Lung (tissue), 12 donors: Measurements from ENCODE around the gene TNN. TPM values are rescaled to one million over a fixed set of nuclear protein-coding genes. Genes with fewer than 3 reads are reported as not detected.

Experiments used
- ATAC-seq: fragments of 200-7000 bp; cut with Tn5 transposase; one replicate; pipeline ENCODE4 v1.9.1; 2020; ENCODE audit warnings: moderate number of reproducible peaks; ENCODE audit not compliant: insufficient read depth, low FRiP score
- DNase-seq, 3 donors: peaks; one replicate each; pipeline ENCODE4 v3.0.0-alpha.2; 2013 to 2017
- H3K27ac ChIP-seq, 2 donors: one replicate each; pipeline ENCODE4 v1.5.1; 2013; ENCODE audit warnings: mild to moderate bottlenecking in 2 of 2, moderate library complexity in 2 of 2, control low read depth in 1 of 2, inconsistent platforms in 1 of 2, low read depth in 1 of 2, low read length in 1 of 2
- H3K27me3 ChIP-seq, 3 donors: one replicate each; pipeline ENCODE4 v1.5.1; 2013; ENCODE audit warnings: low read length in 2 of 3; ENCODE audit not compliant: control insufficient read depth in 3 of 3, insufficient read depth in 3 of 3
- H3K36me3 ChIP-seq, 4 donors: one replicate each; pipeline ENCODE4 v1.5.1; 2013; ENCODE audit warnings: low read length in 4 of 4, mild to moderate bottlenecking in 1 of 4, moderate library complexity in 1 of 4; ENCODE audit not compliant: control insufficient read depth in 4 of 4, insufficient read depth in 4 of 4
- H3K4me1 ChIP-seq, 5 donors: one replicate each; pipeline ENCODE4 v1.5.1; 2013; ENCODE audit warnings: low read length in 5 of 5, mild to moderate bottlenecking in 2 of 5, moderate library complexity in 1 of 5; ENCODE audit not compliant: control insufficient read depth in 5 of 5, insufficient read depth in 5 of 5
- H3K4me3 ChIP-seq: one replicate; pipeline ENCODE4 v1.5.1; 2013; ENCODE audit warnings: mild to moderate bottlenecking, control low read depth, moderate library complexity
- H3K9ac ChIP-seq, 2 donors: one replicate each; pipeline ENCODE4 v1.5.1; 2013; ENCODE audit warnings: low read length in 2 of 2, control low read depth in 1 of 2; ENCODE audit not compliant: insufficient read depth in 1 of 2
- H3K9me3 ChIP-seq, 4 donors: one replicate each; pipeline ENCODE4 v1.5.1; 2013; ENCODE audit warnings: low read length in 3 of 4, mild to moderate bottlenecking in 1 of 4, moderate library complexity in 1 of 4; ENCODE audit not compliant: control insufficient read depth in 4 of 4, insufficient read depth in 3 of 4
- WGBS, 2 donors: extraction: QIAGEN DNeasy Blood & Tissue Kit; methylation state at CpG; one replicate each; pipeline ENCODE4 v1.1.7; 2013; 5-methylcytosine and 5-hydroxymethylcytosine counted together
- polyA plus RNA-seq, 2 donors: library from polyadenylated mRNA; stranded (reverse); fragments of 200-250 nt; gene quantifications; one replicate each; pipeline ENCODE4 v1.2.1, GENCODE V29; 2013
- total RNA-seq, 2 donors: library from RNA; depleted of rRNA in 1 of 2; stranded (reverse); fragments of >200 nt in 1 of 2; gene quantifications; one replicate each; pipeline ENCODE4 v1.2.1, GENCODE V29; 2014 to 2021
- TF ChIP-seq, protein P1 (sequence below): IDR thresholded peaks from 2 replicates; pipeline ENCODE4 v1.5.1; 2012; ENCODE audit warnings: mild to moderate bottlenecking; ENCODE audit errors: control extremely low read depth, extremely low read depth
- donor health status: control.
- donor health status: control.
- donor health status: Bipolar disorder and iron deficiency.
- donor health status: healthy.
- donor health status: DM: yes; HTN: yes; CAD: no.

The TNN gene
- total and polyA plus RNA-seq, 4 donors, result 0.02 to 1.3 (median 0.04) TPM; not detected in 1

DNA sequence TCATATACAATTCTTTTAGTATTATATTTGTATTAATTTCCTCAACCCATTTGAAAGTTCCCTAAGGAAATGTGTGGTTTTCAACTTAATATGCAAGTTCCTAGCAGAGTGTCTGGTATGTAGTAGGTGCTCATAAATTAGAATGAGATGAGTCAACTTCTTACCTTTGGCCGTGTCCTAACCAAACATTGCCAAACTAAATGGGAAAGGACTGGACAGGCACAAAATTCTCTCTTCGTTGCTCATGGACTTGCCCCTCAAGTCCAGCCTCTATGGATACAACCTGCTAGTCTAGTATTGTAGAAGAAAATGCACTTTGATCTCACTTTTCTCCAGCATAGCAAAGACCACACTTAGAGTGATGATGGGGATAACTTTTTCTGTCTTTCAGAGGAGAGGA, 32.9 kb upstream of the TNN start:
- no peaks in the 10 kb centered on the region for H3K4me1 ChIP-seq
- 77 to 88% methylated on average over 2 of the region's 2 CpGs for whole genome bisulfite sequencing, 2 donors
- DNase-seq, result no peak
- no peak overlapping the region for H3K4me3 ChIP-seq
- no peaks in the 10 kb centered on the region for H3K9me3 ChIP-seq
- ATAC-seq, result no peak
- TF ChIP-seq, protein P1, sequence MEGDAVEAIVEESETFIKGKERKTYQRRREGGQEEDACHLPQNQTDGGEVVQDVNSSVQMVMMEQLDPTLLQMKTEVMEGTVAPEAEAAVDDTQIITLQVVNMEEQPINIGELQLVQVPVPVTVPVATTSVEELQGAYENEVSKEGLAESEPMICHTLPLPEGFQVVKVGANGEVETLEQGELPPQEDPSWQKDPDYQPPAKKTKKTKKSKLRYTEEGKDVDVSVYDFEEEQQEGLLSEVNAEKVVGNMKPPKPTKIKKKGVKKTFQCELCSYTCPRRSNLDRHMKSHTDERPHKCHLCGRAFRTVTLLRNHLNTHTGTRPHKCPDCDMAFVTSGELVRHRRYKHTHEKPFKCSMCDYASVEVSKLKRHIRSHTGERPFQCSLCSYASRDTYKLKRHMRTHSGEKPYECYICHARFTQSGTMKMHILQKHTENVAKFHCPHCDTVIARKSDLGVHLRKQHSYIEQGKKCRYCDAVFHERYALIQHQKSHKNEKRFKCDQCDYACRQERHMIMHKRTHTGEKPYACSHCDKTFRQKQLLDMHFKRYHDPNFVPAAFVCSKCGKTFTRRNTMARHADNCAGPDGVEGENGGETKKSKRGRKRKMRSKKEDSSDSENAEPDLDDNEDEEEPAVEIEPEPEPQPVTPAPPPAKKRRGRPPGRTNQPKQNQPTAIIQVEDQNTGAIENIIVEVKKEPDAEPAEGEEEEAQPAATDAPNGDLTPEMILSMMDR, result no peak
- no peaks in the 10 kb centered on the region for H3K36me3 ChIP-seq
- H3K27ac ChIP-seq, result no peak overlapping the region
- no peak overlapping the region for H3K9ac ChIP-seq
- H3K27me3 ChIP-seq, result no peaks in the 10 kb centered on the region

DNA sequence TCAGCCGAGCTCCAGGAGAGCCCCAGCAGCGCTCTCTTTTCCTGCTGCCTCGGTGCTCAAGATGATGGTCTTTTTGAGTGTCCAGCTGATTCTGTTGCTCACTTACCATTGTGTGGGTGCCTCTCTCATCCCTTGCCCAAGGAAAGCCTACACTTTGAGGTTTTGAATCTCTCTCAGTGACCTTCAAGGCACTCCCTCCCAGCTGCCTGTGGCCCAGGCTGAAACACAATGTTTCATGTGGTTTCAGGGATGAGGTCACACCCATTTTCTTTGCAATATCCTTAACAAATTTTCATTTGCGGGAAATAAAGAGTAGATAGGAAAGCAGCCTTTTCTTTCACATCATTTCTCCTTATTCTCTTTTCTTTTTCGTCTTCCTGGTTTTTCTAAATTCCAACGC, 31.8 kb upstream of the TNN start:
- no peak for ATAC-seq
- 90 to 91% methylated on average over 6 of the region's 6 CpGs for WGBS, 2 donors

DNA sequence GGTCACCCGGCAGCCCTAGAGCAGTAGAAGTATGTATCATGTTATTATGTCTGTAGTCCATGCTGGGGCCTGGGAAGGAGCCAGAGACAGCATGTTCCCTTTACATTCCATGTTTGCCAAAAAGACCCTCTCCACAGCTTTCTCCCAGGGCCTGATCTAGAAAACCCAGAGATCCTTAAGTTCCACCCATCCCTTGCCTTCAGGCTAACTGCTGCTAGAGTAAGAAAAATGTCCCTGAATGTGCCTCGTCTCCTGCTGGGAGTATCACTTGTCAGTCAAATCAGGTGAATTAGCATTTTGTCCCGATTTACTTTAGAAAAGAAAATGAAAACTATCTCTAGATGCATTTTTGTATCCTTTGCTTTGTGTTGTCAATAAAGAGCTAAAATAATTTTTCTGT, 31.2 kb upstream of the TNN start:
- DNase-seq (no peak), ATAC-seq (no peak)
- 67 to 79% methylated on average over 3 of the region's 3 CpGs for WGBS, 2 donors
- TF ChIP-seq, protein P1, result no peak
- Histone ChIP-seq H3K4me1 (no peaks in the 10 kb centered on the region), H3K27me3 (no peaks in the 10 kb centered on the region), H3K36me3 (no peaks in the 10 kb centered on the region), H3K9me3 (no peaks in the 10 kb centered on the region), H3K4me3 (no peak overlapping the region), H3K27ac (no peak overlapping the region), H3K9ac (no peak overlapping the region)

More for the DNA sequence above, 31.8 kb upstream of the TNN start:
- H3K27me3 ChIP-seq, result no peaks in the 10 kb centered on the region
- H3K27ac ChIP-seq, result no peak overlapping the region
- no peak for DNase-seq
- H3K36me3 ChIP-seq, result no peaks in the 10 kb centered on the region
- no peaks in the 10 kb centered on the region for H3K4me1 ChIP-seq
- H3K9me3 ChIP-seq, result no peaks in the 10 kb centered on the region
- no peak overlapping the region for H3K9ac ChIP-seq
- TF ChIP-seq, protein P1, result no peak
- no peak overlapping the region for H3K4me3 ChIP-seq

DNA sequence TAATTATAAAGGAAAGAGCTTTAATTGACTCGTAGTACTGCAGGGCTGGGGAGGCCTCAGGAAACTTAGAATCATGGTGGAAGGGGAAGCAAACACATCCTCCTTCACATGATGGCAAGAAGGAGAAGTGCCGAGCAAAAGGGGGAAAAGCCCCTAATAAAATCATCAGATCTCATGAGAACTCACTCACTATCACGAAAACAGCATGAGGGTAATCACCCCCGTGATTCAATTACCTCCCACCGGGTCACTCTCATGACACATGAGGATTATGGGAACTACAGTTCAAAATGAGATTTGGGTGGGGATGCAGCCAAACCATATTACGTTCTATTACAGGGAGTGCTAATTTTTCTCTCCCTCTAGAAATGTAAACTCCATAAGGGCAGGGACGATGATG, 30.2 kb upstream of the TNN start:
- Histone ChIP-seq H3K9ac (no peak overlapping the region), H3K4me1 (no peaks in the 10 kb centered on the region), H3K27ac (no peak overlapping the region), H3K9me3 (no peaks in the 10 kb centered on the region), H3K36me3 (no peaks in the 10 kb centered on the region), H3K27me3 (no peaks in the 10 kb centered on the region), H3K4me3 (no peak overlapping the region)
- ATAC-seq (no peak), DNase-seq (no peak)
- TF ChIP-seq, protein P1, result no peak
- WGBS, 2 donors, result 56 to 68% methylated on average over 7 of the region's 7 CpGs
